ENCODE measurements around the gene CEP290.
A peak's percentile ranks its signal among the peaks of the same experiment; 100 is the strongest.
"Not testable (repeated sequence)": the region's sequence is repeated elsewhere in the genome, so short reads cannot be mapped to it uniquely, and the experiment has no call there.

Gene CEP290

DNA sequence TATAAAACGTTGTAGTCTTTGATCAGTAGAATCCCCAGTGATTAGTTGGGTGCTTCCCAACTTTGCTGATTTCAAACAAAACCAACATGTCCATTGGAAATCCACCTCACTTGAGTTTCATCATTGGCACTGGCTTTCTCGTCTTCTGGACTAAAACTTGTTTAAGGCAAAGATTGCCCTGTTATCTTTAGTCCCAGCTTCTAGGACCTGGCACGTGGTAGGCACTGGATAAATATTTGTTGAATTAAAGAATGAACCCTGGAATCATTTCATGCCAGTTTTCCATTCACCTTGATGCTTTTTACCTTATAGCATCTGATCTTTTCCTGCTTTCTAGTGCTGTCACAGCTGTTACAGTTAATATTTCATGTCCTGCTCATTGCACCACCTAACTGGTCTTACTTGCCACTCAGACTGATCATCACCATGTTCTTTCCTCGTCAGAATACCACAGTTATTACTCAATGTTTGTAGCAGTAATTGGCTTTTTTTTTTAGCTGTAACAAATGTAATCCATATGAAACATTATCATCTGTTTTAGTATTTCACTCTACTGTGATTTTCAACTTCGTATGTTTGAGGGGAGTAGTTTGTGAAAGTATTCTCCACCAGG lies 105.4 kb downstream of the CEP290 start:
- Histone ChIP-seq H3K36me3 (ENCODE audit: control insufficient read depth, insufficient read depth, low read length) (no peaks in the 10 kb centered on the region), H3K4me3 (replicated peaks; ENCODE audit: low read depth, low read length) (peak overlapping the region; percentile 91), H3K27me3 (replicated peaks; ENCODE audit: control insufficient read depth, insufficient read depth, low read length) (no peaks in the 10 kb centered on the region)
- no peak for DNase-seq (ENCODE audit: extremely low read depth, insufficient read length)
- TF ChIP-seq, protein P1, sequence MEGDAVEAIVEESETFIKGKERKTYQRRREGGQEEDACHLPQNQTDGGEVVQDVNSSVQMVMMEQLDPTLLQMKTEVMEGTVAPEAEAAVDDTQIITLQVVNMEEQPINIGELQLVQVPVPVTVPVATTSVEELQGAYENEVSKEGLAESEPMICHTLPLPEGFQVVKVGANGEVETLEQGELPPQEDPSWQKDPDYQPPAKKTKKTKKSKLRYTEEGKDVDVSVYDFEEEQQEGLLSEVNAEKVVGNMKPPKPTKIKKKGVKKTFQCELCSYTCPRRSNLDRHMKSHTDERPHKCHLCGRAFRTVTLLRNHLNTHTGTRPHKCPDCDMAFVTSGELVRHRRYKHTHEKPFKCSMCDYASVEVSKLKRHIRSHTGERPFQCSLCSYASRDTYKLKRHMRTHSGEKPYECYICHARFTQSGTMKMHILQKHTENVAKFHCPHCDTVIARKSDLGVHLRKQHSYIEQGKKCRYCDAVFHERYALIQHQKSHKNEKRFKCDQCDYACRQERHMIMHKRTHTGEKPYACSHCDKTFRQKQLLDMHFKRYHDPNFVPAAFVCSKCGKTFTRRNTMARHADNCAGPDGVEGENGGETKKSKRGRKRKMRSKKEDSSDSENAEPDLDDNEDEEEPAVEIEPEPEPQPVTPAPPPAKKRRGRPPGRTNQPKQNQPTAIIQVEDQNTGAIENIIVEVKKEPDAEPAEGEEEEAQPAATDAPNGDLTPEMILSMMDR (IDR thresholded peaks at IDR 0.05; ENCODE audit: insufficient read depth, low read length, poor library complexity, severe bottlenecking) = no peak

DNA sequence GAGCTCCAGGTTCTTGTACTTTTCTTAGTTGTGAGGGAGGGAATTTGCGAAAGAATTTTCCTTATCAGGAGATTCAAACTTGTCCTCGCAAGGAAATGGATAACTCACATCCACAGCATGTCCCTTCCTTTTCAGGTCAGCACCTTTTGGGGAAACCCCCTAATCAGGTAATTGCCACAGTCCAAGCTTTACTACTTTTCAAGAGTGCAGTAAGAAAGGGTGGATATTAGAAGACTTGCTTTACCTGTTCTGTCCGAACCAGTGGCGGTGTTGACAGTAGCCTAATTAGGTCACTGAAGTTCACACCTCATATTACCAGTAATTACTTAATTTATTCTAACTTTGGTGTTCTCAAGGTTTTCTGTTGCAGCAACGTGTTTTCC lies 106.0 kb downstream of the CEP290 start:
- no peaks in the 10 kb centered on the region for H3K36me3 ChIP-seq (ENCODE audit: control insufficient read depth, insufficient read depth, low read length)
- TF ChIP-seq, protein P1 (IDR thresholded peaks at IDR 0.05; ENCODE audit: insufficient read depth, low read length, poor library complexity, severe bottlenecking) = no peak
- no peak for DNase-seq (ENCODE audit: extremely low read depth, insufficient read length)

DNA sequence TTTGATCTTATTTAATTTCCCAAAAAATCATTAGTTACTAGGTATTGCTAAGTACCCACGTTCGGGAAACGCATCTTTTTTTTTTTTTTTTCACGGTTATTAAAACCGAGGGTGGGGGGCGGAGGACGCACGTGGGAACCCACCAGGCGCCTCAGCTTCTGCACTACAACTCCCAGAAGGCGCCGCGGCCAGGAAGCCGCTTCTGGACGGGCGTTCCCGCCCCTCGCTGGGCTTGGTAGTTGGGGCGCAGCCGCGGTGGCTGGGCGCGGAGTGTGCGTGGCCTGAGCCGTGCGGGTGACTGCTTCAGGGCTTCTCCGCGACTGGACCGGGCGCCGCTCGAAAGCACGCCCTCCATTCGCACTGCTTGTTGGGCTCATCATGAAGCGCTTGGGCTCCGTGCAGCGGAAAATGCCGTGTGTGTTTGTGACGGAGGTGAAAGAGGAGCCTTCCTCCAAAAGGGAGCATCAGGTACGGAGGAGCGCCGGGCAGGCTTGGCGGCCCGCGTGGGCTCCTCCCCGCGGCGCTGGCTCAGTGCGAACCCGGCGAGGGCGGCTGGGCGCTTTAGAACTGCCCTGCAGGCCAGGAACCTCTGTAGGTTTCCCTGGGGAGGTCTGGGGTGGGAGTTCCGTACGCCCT lies 106.5 kb downstream of the CEP290 start:
- no peaks in the 10 kb centered on the region for H3K27me3 ChIP-seq (replicated peaks; ENCODE audit: control insufficient read depth, insufficient read depth, low read length)
- H3K36me3 ChIP-seq (ENCODE audit: control insufficient read depth, insufficient read depth, low read length) = no peaks in the 10 kb centered on the region
- H3K4me3 ChIP-seq (replicated peaks; ENCODE audit: low read depth, low read length) = peak overlapping the region; percentile 91
- DNase-seq (ENCODE audit: extremely low read depth, insufficient read length) = peak; percentile 89
- TF ChIP-seq, protein P1 (IDR thresholded peaks at IDR 0.05; ENCODE audit: insufficient read depth, low read length, poor library complexity, severe bottlenecking) = no peak

More for the DNA sequence above, 106.0 kb downstream of the CEP290 start:
- no peaks in the 10 kb centered on the region for H3K27me3 ChIP-seq (replicated peaks; ENCODE audit: control insufficient read depth, insufficient read depth, low read length)
- H3K4me3 ChIP-seq (replicated peaks; ENCODE audit: low read depth, low read length) = peak overlapping the region; percentile 91

- not testable (repeated sequence) for DNase-seq (ENCODE audit: extremely low read depth, insufficient read length); H3K36me3 ChIP-seq (ENCODE audit: control insufficient read depth, insufficient read depth, low read length); H3K27me3 ChIP-seq (replicated peaks; ENCODE audit: control insufficient read depth, insufficient read depth, low read length); H3K4me3 ChIP-seq (replicated peaks; ENCODE audit: low read depth, low read length)
Measured at GRCh38 chr12:88031161-88031560, 110.7 kb downstream of the CEP290 start.

DNA sequence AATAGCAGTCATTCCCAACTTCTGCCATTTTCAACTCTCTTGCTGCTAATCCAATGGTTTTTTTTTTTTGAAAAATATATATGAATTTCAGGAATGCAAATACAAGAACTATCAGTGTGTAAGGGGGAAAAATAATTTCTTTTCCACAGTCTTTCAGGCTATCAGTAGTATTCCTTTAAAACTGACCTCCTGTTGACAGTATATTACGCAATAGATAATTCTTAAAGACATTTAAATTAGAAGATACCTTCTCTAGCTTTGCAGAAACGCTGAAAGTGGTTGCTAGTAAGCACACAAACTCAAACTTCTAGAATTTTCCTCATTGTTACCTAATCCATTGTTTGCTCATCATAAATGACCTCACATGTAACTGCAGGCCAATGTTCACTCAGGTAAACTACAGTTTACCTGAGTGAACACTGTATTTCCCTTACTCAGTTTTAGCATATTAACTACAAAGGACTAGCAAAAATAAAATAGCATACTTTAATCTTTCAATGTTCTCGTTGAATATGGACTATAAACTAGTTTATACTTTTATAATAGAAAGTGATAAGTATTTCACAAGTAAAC lies 112.7 kb downstream of the CEP290 start, which contains the start of gene C12orf50:
Gene C12orf50, minus strand, starts transcription at position 309 of the 573 bp plus-strand sequence. CDS start 2,439 bp downstream, outside the sequence.
- DNase-seq (ENCODE audit: extremely low read depth, insufficient read length) = no peak
- H3K4me3 ChIP-seq (replicated peaks; ENCODE audit: low read depth, low read length) = no peak within 1 kb of the TSS
- TF ChIP-seq, protein P1 (IDR thresholded peaks at IDR 0.05; ENCODE audit: insufficient read depth, low read length, poor library complexity, severe bottlenecking) = no peak
- H3K36me3 ChIP-seq (ENCODE audit: control insufficient read depth, insufficient read depth, low read length) = no peaks in the 10 kb centered on the region
- H3K27me3 ChIP-seq (replicated peaks; ENCODE audit: control insufficient read depth, insufficient read depth, low read length) = no peaks in the 10 kb centered on the region

GRCh38 chr12:88026196-88026595 lies 115.7 kb downstream of the CEP290 start:
- no peak for DNase-seq (ENCODE audit: extremely low read depth, insufficient read length)
- Histone ChIP-seq H3K4me3 (replicated peaks; ENCODE audit: low read depth, low read length) (no peak overlapping the region), H3K27me3 (replicated peaks; ENCODE audit: control insufficient read depth, insufficient read depth, low read length) (no peaks in the 10 kb centered on the region), H3K36me3 (ENCODE audit: control insufficient read depth, insufficient read depth, low read length) (no peaks in the 10 kb centered on the region)
- TF ChIP-seq, protein P1 (IDR thresholded peaks at IDR 0.05; ENCODE audit: insufficient read depth, low read length, poor library complexity, severe bottlenecking) = no peak
